ENCODE data around the gene MTHFD1L.

Gene MTHFD1L

DNA sequence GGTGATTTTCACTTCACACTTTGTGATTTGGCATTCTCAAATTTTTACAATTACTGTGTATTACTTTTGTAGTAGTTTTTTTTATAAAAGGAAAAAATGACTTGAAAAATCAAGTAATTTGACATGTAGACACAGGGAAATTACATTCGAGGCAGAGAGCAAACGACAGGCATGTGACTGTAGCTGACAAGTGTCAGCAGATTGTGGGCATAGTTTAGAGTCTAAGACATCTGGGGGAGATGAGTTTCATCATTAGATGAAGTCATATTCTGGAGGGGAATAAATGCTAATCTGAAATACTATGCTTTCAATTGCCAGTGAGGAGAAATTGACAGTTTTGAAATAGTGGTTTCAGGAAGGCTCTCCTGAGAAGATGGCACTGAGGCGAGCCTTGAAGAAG lies 126.0 kb downstream of the MTHFD1L start:
- no peak for DNase-seq (ENCODE audit: low read depth)

GRCh38 chr6:150992262-150992661 lies 126.8 kb downstream of the MTHFD1L start:
- no peak for DNase-seq (ENCODE audit: low read depth)

- no peak for DNase-seq (ENCODE audit: low read depth)
Measured at GRCh38 chr6:150992703-150993102, 127.2 kb downstream of the MTHFD1L start.

DNA sequence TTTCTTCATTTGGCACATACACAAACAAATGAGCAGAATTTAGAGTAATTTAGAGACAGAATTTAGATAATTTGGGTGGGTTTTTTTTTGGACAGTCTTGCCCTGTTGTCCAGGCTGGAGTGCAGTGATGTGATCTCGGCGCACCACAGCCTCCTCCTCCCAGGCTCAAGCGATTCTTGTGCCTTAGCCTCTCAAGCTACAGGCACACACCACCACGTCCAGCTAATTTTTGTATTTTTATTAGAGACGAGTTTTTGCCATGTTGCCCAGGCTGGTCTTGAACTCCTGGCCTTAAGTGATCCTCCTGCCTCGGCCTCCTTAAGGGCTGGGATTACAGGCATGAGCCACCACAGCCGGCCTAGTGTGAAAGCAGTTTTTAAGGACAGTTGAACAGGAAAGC lies 127.8 kb downstream of the MTHFD1L start:
- DNase-seq (ENCODE audit: low read depth), result no peak

GRCh38 chr6:150994026-150994425 lies 128.5 kb downstream of the MTHFD1L start:
- no peak for DNase-seq (ENCODE audit: low read depth)

DNA sequence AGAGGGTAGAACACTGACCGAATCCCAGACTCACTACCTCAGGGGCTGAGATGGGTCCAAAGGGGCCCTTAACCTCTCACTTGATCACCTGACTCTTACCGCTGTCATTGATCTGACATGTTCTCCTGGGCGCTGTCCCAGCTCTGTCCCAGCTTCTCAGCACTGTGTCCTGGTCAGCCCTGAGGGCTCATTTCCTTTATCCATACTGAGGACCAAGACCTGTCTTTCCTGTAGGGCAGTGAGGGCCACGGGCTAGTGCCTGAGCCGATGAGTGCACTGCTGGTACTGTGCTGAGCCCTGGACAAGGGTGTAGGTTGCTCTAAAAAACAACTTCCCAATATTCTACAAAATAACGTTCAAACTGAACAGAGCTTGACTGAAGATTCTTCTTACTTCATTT lies 131.5 kb downstream of the MTHFD1L start:
- DNase-seq (ENCODE audit: low read depth), result no peak

DNA sequence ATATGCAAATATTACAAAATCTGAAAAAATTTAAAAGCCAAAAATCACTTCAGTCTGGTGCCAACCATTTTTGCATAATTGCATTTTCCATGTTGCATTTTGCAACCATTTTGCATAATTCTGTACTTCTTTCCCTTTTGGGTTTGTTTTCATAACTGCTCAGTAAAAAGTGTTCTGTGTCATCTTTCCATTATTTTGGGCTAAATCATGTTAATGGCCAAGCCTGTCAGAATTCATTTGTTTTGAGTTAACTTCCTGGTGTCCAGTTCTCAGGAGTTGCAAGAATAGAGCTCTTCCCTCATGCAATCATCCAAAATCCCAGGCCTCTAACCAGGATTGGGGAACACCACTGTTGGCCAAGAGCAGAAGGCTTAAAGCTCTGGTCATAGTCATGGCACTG lies 133.6 kb downstream of the MTHFD1L start:
- no peak for DNase-seq (ENCODE audit: low read depth)

- no peak for DNase-seq (ENCODE audit: low read depth)
Measured at GRCh38 chr6:150999576-150999975, 134.1 kb downstream of the MTHFD1L start.

GRCh38 chr6:151001387-151002056 lies 136.0 kb downstream of the MTHFD1L start:
- no peak for DNase-seq (ENCODE audit: low read depth)

- no peak for DNase-seq (ENCODE audit: low read depth)
Measured at GRCh38 chr6:151002057-151002450, 136.6 kb downstream of the MTHFD1L start.

GRCh38 chr6:151002491-151002935 lies 137.0 kb downstream of the MTHFD1L start:
- DNase-seq (ENCODE audit: low read depth), result no peak

GRCh38 chr6:151004383-151005024 lies 139.0 kb downstream of the MTHFD1L start:
- peak; percentile 85 for DNase-seq (ENCODE audit: low read depth)

- DNase-seq (ENCODE audit: low read depth), result no peak
Measured at GRCh38 chr6:151005164-151005563, 139.7 kb downstream of the MTHFD1L start.

GRCh38 chr6:151005896-151006632 lies 140.6 kb downstream of the MTHFD1L start:
- DNase-seq (ENCODE audit: low read depth), result no peak

GRCh38 chr6:151007076-151007475 lies 141.6 kb downstream of the MTHFD1L start:
- DNase-seq (ENCODE audit: low read depth), result no peak

DNA sequence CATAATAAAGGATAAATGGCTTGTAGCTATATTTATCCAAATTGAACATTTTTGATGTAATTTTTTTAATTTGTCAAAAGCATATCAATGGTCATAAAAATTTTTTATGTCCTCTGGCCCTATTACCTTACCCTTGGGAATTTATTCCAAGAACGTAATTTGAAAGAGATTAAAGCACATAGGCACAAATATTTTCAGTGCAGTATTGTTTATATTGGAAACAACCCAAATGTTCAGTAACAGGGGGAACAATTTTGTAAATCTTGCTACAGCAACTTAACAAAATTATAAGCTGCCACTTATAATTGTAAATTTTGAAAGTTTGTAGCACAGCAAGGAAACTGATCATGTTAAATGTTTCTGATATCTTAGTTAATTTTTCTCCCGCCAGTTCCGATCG lies 142.4 kb downstream of the MTHFD1L start:
- no peak for DNase-seq (ENCODE audit: low read depth)

DNA sequence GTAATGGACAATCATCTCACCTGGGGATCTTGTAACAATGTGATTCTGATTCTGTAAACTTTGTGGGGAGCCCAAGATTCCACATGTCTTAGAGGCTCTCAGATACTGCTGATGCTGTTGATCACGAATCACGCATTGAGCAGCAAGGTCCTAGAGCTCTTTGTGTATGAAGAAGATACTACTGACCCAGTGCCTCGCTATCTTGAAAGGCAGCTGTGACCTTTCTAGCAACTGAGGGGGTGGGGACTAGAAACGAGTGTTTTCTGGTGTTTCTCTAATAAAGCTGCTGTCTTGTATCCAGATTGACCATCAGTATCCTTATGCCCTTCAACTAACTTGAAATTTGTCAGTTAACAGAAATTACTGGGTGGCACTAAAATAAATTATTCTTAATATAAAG lies 142.9 kb downstream of the MTHFD1L start:
- DNase-seq (ENCODE audit: low read depth), result no peak

- DNase-seq (ENCODE audit: low read depth), result no peak
Measured at GRCh38 chr6:151009576-151009975, 144.1 kb downstream of the MTHFD1L start.

DNA sequence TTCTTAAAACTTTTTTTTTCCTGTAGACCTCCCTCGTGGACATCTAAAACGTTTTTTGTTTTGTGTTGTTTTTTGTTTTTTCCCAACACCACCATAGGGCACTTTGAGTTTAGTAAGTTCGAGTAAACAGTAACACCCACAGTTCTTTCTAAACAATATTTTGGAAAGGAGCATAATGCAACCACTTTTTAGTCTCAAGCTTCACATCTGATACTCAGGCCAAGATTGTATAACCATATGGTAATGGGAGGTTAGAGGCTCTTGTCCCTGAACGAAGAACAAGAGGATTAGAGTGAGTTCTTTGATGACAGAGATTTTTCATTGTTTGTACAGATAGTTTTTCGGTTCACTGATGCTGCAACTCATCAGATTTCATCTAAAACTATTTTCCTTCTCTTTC lies 144.6 kb downstream of the MTHFD1L start:
- no peak for DNase-seq (ENCODE audit: low read depth)

GRCh38 chr6:151012321-151013294 lies 147.1 kb downstream of the MTHFD1L start:
- DNase-seq (ENCODE audit: low read depth), result no peak

DNA sequence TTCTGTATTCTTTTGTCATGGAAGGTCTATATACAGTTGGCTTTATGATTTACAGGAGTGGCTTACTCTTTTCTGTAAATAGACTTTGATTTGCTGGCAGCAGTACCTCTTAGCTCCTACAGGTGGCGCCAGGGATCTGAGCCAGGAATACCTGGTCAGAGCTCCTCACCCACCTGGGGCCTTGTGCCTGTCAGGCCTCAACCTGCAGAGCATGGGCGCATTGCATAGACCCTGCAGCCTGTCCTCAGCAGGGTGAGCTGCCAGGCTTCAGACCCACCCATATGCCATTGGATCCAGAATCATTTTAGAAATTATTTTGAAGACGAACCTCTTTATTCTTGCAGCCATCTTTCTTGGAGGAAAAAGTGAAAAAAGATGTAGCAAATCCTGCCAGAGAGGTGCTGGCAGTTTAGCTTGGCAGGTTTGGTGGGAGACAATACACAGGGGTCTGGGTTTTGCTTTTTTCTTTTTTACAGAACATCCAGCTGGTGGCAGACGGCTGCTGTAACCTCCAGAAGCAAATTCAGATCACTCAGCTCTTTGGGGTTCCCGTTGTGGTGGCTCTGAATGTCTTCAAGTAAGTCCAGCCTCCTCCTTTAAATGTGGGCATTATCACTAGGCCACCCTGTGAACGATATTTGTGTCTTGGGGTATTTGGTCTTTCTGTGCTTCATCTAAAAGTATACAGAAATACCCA lies 149.1 kb downstream of the MTHFD1L start:
- DNase-seq (ENCODE audit: low read depth), result no peak

Data from non-pigmented ciliary epithelial cell (primary cell).